Measurements from ENCODE around the gene SLC48A1.

Gene SLC48A1

DNA sequence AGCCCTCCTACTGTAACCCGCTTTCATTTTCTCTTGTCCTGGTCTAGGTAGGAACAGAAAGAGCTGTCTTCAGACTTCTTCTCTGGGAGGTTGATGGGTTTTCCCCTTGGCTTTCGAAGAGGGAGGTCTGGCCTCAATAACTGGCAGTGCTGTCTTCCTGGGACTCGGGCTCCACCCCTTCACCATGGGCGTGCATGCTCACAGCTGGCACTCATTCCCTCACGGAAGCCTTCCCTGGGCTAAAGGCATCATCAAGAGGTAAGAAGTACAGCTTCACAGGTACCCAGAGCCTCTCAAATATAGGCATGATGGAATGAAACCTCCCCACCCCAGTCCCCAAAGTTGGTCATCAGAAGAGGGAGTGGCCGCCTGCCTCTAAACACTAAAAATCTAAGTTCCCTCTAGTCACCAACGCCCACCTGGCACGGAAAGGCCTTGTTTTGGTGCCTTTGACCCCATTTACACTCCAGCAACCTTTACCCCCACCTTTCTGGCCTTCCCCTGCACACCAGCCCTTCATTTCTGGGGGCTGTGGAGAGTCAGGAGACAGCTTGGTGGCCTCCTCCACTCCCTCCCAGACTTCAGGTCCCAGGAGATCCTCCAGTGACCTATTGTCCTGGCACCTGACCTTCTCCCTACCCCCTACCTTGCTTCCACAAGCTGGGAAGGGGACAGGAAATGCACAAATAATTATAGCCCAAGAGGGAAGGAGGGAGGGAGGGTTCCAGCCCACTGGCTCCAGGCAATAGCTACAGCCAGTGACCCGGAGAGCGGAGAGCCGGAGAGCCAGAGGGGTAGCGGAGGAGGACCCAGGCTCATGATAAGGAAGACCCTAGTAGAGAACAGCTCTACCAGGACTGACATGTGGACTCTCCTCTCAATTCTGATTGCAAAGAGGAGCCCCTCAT is 17.1 kb upstream of the SLC48A1 start:
- Histone ChIP-seq H3K27ac (ENCODE audit: low read depth, low read length) (peak overlapping the region; percentile 86), H3K9me3 (ENCODE audit: control insufficient read depth in 5 of 5, low read length in 5 of 5) (no peaks in the 10 kb centered on the region), H3K9ac (ENCODE audit: low read length in 5 of 5) (peak overlapping the region in 3 of 5 donors; percentile 31 to 60 (median 59)), H3K36me3 (ENCODE audit: control insufficient read depth in 5 of 5, insufficient read depth in 5 of 5, low read length in 5 of 5) (peaks cover 0 to 21% (median 4%) of the 10 kb centered on the region in 5 donors), H3K4me1 (ENCODE audit: control insufficient read depth in 5 of 5, insufficient read depth in 5 of 5, low read length in 5 of 5) (peaks cover 3 to 82% (median 61%) of the 10 kb centered on the region in 5 donors), H3K4me3 (ENCODE audit: low read depth in 1 of 5, low read length in 5 of 5) (peak overlapping the region; percentile 30 to 93 (median 79)), H3K27me3 (ENCODE audit: control insufficient read depth in 5 of 5, insufficient read depth in 4 of 5, low read length in 5 of 5) (peaks cover 0 to 3% (median 0%) of the 10 kb centered on the region in 5 donors)

DNA sequence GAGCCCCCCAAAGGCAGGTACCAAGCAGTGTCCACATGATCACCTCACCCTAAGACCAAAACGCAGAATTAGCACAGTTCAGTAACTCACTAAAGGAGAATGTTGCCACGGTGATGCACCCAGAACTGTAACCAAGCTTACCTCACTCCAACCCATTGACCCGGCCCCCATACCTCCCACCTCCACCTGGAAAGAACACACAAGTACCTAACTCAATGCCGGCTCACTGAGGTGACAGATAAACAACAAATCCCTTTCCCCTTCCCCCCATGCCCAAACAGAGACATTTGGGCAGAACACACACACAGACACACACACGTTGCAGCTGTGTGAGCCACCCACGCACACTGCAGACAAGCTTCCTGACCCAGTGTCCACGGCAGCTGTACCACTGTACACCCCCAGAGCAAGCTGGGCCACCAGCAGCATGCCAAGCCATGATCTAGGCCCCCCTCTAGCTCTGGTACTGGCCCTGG is 15.6 kb upstream of the SLC48A1 start:
- peak overlapping the region in 4 of 5 donors; percentile 52 to 84 (median 74) for H3K9ac ChIP-seq (ENCODE audit: low read length in 5 of 5)
- H3K4me3 ChIP-seq (ENCODE audit: low read depth in 1 of 5, low read length in 5 of 5) = peak overlapping the region; percentile 64 to 93 (median 79)

DNA sequence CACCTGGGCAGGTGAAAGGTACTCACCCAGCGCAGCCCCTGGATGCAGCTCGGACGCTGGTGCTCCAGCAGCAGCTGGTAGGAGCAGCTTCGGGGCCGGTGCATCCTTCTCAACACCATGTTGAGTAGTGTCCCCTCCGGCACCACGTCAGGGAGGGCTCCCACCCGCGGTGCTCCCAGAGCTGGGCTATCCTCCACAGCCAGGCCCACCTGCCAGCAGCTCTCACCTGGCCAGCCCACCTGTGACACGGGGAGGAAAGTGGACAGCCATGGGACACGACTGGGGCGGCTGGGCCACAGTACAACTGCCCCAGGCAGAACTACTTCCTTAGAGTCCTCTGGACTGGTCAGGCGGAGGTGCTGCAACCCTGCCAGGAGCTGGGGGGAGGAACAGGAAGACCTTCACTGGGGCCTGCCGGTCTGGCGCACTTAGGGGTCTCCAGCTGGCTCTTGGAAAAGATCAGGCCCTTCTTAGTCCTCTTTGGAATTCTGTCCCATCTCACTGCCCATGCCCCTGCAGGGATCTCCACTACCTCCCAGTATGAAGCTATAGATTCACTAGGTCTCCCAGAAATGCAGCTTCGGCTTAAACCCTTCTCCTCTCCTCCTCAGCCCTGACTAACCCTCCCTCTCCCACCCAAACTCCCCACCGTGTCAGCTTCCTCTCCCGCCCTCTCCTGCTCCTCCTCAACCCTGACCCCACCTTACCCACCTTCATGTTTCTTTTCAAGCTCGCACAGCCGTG is 15.0 kb upstream of the SLC48A1 start:
- H3K9me3 ChIP-seq (ENCODE audit: control insufficient read depth in 5 of 5, low read length in 5 of 5) = no peaks in the 10 kb centered on the region
- H3K9ac ChIP-seq (ENCODE audit: low read length in 5 of 5) = peak overlapping the region; percentile 46 to 84 (median 71)
- peaks cover 0 to 9% (median 0%) of the 10 kb centered on the region in 5 donors for H3K36me3 ChIP-seq (ENCODE audit: control insufficient read depth in 5 of 5, insufficient read depth in 5 of 5, low read length in 5 of 5)
- H3K4me3 ChIP-seq (ENCODE audit: low read depth in 1 of 5, low read length in 5 of 5) = peak overlapping the region; percentile 64 to 93 (median 79)
- H3K27ac ChIP-seq (ENCODE audit: low read depth, low read length) = peak overlapping the region; percentile 86
- H3K4me1 ChIP-seq (ENCODE audit: control insufficient read depth in 5 of 5, insufficient read depth in 5 of 5, low read length in 5 of 5) = peaks cover 0 to 62% (median 56%) of the 10 kb centered on the region in 5 donors
- peaks cover 0 to 3% (median 0%) of the 10 kb centered on the region in 5 donors for H3K27me3 ChIP-seq (ENCODE audit: control insufficient read depth in 5 of 5, insufficient read depth in 4 of 5, low read length in 5 of 5)

More for the DNA sequence above, 15.6 kb upstream of the SLC48A1 start:
- Histone ChIP-seq H3K36me3 (ENCODE audit: control insufficient read depth in 5 of 5, insufficient read depth in 5 of 5, low read length in 5 of 5) (peaks cover 0 to 9% (median 0%) of the 10 kb centered on the region in 5 donors), H3K27ac (ENCODE audit: low read depth, low read length) (peak overlapping the region; percentile 86), H3K27me3 (ENCODE audit: control insufficient read depth in 5 of 5, insufficient read depth in 4 of 5, low read length in 5 of 5) (peaks cover 0 to 3% (median 0%) of the 10 kb centered on the region in 5 donors), H3K4me1 (ENCODE audit: control insufficient read depth in 5 of 5, insufficient read depth in 5 of 5, low read length in 5 of 5) (peaks cover 3 to 67% (median 61%) of the 10 kb centered on the region in 5 donors), H3K9me3 (ENCODE audit: control insufficient read depth in 5 of 5, low read length in 5 of 5) (no peaks in the 10 kb centered on the region)

DNA sequence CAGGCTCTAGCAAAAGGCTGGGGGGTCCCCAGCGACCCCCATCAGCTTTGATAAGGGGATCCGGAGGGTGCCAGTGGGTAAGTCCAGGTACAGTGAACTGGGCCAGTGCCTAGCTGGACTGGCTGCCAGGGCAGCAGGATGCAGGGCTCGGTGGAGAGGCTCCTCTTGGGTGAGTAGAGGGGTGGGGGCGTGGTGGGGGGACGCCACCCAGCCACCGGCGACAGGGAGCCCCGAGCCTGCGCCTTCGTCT is 14.5 kb upstream of the SLC48A1 start:
- H3K4me1 ChIP-seq (ENCODE audit: control insufficient read depth in 5 of 5, insufficient read depth in 5 of 5, low read length in 5 of 5) = peaks cover 0 to 62% (median 51%) of the 10 kb centered on the region in 5 donors
- H3K36me3 ChIP-seq (ENCODE audit: control insufficient read depth in 5 of 5, insufficient read depth in 5 of 5, low read length in 5 of 5) = peaks cover 0 to 9% (median 0%) of the 10 kb centered on the region in 5 donors
- H3K9ac ChIP-seq (ENCODE audit: low read length in 5 of 5) = peak overlapping the region in 4 of 5 donors; percentile 46 to 84 (median 66)
- H3K27ac ChIP-seq (ENCODE audit: low read depth, low read length) = peak overlapping the region; percentile 86
- peaks cover 0 to 3% (median 0%) of the 10 kb centered on the region in 5 donors for H3K27me3 ChIP-seq (ENCODE audit: control insufficient read depth in 5 of 5, insufficient read depth in 4 of 5, low read length in 5 of 5)
- H3K9me3 ChIP-seq (ENCODE audit: control insufficient read depth in 5 of 5, low read length in 5 of 5) = no peaks in the 10 kb centered on the region
- peak overlapping the region; percentile 64 to 93 (median 77) for H3K4me3 ChIP-seq (ENCODE audit: low read depth in 1 of 5, low read length in 5 of 5)

DNA sequence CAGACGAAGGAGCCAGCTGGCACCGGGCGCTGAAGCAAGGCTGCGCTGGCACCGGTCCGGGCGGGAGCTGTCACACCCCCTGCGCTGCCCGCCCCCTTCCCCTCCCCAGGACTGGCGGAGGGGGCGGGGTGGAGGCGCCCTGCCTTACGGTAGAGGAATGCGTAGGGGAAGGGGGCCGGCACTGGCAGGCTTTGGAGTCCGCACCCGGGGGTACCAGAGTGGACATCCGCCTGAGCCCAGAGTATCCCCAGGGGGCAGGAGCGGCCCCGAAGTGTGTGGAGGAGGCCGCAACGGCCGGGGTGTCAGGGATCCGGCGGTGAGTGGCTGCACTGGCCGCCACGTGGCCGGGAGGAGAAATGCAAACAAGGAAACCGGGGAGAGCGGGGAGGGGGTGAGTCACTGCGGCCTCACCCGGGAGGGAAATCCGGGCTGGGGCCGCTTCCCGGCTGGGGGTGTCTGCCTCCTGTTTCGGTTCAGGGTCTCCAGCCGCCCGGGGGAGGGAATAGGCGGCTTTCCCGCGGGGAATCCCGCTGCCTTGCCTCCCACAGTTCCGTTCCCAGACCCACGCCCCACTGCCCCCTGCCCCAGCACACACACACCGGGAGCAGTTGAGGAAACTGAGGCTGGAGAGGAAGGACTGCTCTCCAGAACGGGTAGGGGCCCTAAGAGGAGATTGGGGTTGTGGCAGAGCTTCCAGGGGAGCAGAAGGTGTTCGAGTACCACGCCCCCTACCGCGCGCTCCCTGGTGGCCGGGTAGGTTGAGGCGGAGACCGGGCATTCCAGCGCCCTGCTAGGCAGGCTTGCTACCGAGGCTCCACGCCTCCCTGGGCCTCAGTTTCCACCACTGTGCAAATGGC is 14.0 kb upstream of the SLC48A1 start, which contains the start of gene RAPGEF3:
RAPGEF3 (minus strand) TSS at position 47 of the 857 bp plus-strand sequence. CDS start 324 bp downstream, outside the sequence.
- Histone ChIP-seq H3K4me3 (ENCODE audit: low read depth in 1 of 5, low read length in 5 of 5) (peak within 1 kb of the TSS; percentile 64 to 93 (median 77)), H3K9ac (ENCODE audit: low read length in 5 of 5) (peak within 1 kb of the TSS; percentile 66 to 84 (median 78)), H3K27me3 (ENCODE audit: control insufficient read depth in 5 of 5, insufficient read depth in 4 of 5, low read length in 5 of 5) (peaks cover 0 to 3% (median 0%) of the 10 kb centered on the region in 5 donors), H3K27ac (ENCODE audit: low read depth, low read length) (peak within 1 kb of the TSS; percentile 86), H3K4me1 (ENCODE audit: control insufficient read depth in 5 of 5, insufficient read depth in 5 of 5, low read length in 5 of 5) (peaks cover 0 to 62% (median 46%) of the 10 kb centered on the region in 5 donors), H3K9me3 (ENCODE audit: control insufficient read depth in 5 of 5, low read length in 5 of 5) (no peaks in the 10 kb centered on the region), H3K36me3 (ENCODE audit: control insufficient read depth in 5 of 5, insufficient read depth in 5 of 5, low read length in 5 of 5) (peaks cover 0 to 9% (median 0%) of the 10 kb centered on the region in 5 donors)

DNA sequence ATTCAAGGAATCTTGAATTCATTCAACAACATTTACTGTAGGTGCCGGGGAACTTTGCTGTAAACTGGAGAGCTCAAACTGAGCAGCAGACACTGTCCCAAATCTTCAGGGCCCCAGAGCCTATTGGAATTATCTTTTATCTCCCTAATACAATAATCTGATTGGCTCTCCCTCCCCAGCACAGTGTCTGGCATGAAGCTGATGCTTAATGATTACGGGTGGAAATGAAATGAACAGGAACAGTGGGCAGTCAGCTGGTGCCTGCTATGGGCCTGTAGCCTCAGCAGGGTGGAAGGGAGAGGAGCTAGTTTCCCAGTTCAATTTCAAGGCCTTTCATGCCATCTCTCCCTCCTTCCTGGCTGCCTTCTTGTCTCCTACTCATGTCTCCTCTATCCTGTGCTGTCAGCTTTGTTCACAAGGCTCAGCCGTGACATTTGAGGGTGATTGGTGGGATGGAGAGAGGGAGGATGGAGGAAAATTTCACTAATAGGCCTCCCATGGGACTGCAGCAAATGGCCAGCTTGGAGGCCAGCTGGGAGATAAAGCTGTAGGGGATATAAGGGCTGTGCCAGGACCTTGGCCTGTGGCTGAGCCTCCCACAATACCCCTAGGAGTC is 10.1 kb upstream of the SLC48A1 start:
- H3K27ac ChIP-seq (ENCODE audit: low read depth, low read length) = no peak overlapping the region

DNA sequence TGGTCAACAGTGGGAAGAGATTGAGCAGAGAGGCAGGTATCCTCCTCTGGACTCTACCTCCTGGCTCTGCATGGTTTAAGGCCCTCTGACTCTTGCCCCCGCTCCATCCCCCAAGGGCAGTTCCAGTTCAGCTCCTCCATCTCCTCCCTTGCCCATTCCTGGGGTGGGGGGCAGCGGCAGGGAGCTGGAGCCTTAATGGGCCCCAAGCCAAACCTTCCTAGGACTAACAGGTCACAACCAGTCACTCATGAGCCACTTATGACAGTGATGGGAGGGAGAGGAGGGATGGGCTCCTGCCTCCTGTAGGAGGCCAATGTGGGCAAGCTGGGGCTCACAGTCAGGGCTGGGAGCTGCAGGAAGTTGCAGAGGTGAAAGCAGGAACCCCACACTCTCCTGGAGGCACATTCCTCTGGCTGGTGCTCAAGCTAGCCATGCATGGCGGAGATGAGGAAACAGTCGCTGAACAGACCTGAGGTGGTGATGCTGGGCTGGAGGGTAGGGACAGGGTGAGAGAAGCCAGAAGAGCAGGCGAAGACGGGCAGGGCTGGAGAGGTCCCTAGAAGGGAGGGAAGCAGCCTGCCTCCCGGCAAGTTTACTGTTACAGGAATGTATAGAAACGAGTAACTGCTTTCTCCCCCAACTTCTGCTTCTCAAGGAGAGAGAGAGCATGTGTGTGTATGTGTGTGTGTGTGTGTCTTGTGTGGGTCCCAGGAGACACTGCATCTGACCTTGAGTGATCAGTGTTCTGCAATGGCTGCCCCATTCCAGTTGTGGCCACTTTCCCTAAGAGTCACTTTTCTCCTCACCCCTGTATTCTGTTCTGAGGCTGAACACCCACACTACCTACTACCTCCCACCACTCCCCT is 9.3 kb upstream of the SLC48A1 start:
- Histone ChIP-seq H3K9me3 (ENCODE audit: control insufficient read depth in 5 of 5, low read length in 5 of 5) (no peaks in the 10 kb centered on the region), H3K27ac (ENCODE audit: low read depth, low read length) (no peak overlapping the region)

More for the DNA sequence above, 10.1 kb upstream of the SLC48A1 start:
- Histone ChIP-seq H3K27me3 (ENCODE audit: control insufficient read depth in 5 of 5, insufficient read depth in 4 of 5, low read length in 5 of 5) (no peaks in the 10 kb centered on the region), H3K4me3 (ENCODE audit: low read depth in 1 of 5, low read length in 5 of 5) (no peak overlapping the region), H3K9me3 (ENCODE audit: control insufficient read depth in 5 of 5, low read length in 5 of 5) (no peaks in the 10 kb centered on the region), H3K4me1 (ENCODE audit: control insufficient read depth in 5 of 5, insufficient read depth in 5 of 5, low read length in 5 of 5) (peaks cover 0 to 41% (median 32%) of the 10 kb centered on the region in 5 donors), H3K9ac (ENCODE audit: low read length in 5 of 5) (no peak overlapping the region), H3K36me3 (ENCODE audit: control insufficient read depth in 5 of 5, insufficient read depth in 5 of 5, low read length in 5 of 5) (no peaks in the 10 kb centered on the region)

DNA sequence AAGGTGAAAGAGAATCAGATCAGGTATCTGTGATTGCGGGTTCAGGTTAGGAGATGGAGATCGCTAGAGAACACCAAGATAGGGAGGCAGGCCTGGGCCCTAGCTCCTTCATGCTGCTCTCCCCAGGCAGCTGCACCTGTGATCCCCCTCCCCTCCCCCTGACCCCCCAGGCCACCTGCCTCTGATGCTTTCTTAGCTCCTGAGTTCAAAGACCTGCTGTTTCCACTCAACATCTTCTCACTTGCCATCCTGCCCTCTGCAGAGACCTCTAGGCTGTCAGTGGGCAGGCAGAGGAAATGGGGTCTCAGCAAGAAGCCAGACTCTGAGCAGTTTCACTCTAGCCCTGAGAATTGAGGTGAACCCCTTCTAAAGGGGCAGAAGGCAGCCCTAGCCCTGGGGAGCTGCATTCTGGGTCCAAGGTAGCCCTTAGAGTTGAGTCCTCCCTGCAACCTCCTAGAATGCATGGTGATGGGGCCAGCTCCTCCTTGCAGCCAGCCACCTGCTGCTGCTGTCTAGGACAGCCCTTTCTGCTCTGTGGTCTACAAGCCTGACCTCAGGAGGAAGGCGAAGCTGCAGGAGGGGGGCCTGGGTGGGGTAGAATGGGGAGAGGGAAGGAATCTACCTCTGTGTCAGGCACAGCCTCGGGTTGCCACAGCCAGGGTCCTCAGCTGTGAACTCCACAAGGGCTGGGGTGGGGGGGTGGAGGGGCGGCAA is 6.4 kb upstream of the SLC48A1 start:
- no peaks in the 10 kb centered on the region for H3K27me3 ChIP-seq (ENCODE audit: control insufficient read depth in 5 of 5, insufficient read depth in 4 of 5, low read length in 5 of 5)
- no peak overlapping the region for H3K4me3 ChIP-seq (ENCODE audit: low read depth in 1 of 5, low read length in 5 of 5)
- H3K9ac ChIP-seq (ENCODE audit: low read length in 5 of 5) = no peak overlapping the region
- H3K27ac ChIP-seq (ENCODE audit: low read depth, low read length) = no peak overlapping the region
- no peaks in the 10 kb centered on the region for H3K36me3 ChIP-seq (ENCODE audit: control insufficient read depth in 5 of 5, insufficient read depth in 5 of 5, low read length in 5 of 5)
- H3K4me1 ChIP-seq (ENCODE audit: control insufficient read depth in 5 of 5, insufficient read depth in 5 of 5, low read length in 5 of 5) = peaks cover 0 to 29% (median 21%) of the 10 kb centered on the region in 5 donors
- H3K9me3 ChIP-seq (ENCODE audit: control insufficient read depth in 5 of 5, low read length in 5 of 5) = no peaks in the 10 kb centered on the region

More for the DNA sequence above, 9.3 kb upstream of the SLC48A1 start:
- Histone ChIP-seq H3K4me3 (ENCODE audit: low read depth in 1 of 5, low read length in 5 of 5) (no peak overlapping the region), H3K27me3 (ENCODE audit: control insufficient read depth in 5 of 5, insufficient read depth in 4 of 5, low read length in 5 of 5) (no peaks in the 10 kb centered on the region), H3K36me3 (ENCODE audit: control insufficient read depth in 5 of 5, insufficient read depth in 5 of 5, low read length in 5 of 5) (no peaks in the 10 kb centered on the region), H3K9ac (ENCODE audit: low read length in 5 of 5) (no peak overlapping the region), H3K4me1 (ENCODE audit: control insufficient read depth in 5 of 5, insufficient read depth in 5 of 5, low read length in 5 of 5) (peaks cover 0 to 34% (median 24%) of the 10 kb centered on the region in 5 donors)

Data from subcutaneous abdominal adipose tissue (tissue), 5 donors.